Stimulated activated CD4-positive, alpha-beta T cell treated with anti-CD3 and anti-CD28 coated beads, Interleukin-4, amount 100 ng/mL, for 48 hours (primary cell): Measurements from ENCODE around the gene ITFG1.
"Not testable (repeated sequence)": the region's sequence is repeated elsewhere in the genome, so short reads cannot be mapped to it uniquely, and the experiment has no call there.

Source experiments
- DNase-seq, 2 donors: peaks; one replicate each; pipeline ENCODE4 v3.0.0-alpha.2; 2020; ENCODE audit warnings: low read depth in 2 of 2

ITFG1 gene

DNA sequence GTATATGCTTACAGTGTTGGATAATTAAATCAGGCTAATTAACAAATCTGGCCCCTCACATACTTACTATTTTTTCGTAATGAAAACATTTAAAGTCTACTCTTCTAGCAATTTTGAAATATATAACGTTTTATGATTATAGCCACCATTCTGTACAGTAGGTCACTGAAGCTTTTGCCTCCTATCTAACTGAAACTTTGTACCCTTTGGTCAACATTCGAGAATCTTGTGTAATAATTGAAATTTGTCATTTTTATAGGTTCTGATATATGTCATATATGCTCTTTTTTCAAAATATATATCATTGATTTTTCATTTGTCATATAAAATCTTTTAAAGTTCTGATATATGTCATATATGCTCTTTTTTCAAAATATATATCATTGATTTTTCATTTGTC, 12.9 kb upstream of the ITFG1 start:
- no peak for DNase-seq

DNA sequence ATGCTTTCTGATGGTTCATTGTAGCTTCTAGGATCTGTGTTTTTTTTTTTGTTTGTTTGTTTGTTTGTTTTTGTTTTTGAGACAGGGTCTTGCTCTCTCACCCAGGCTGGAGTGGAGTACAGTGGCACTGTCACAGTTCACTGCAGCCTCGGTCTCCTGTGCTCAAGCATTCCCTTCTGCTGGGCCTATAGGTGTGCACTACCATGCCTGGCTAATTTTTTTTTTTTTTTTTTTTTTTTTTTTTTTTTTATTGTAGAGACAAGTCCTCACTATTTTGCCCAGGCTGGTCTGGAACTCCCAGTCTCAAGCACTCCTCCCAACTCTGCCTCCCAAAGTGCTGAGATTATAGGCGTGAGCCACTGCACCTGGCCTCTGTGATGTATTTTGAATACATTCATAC, 12.1 kb upstream of the ITFG1 start:
- DNase-seq = not testable (repeated sequence)

DNA sequence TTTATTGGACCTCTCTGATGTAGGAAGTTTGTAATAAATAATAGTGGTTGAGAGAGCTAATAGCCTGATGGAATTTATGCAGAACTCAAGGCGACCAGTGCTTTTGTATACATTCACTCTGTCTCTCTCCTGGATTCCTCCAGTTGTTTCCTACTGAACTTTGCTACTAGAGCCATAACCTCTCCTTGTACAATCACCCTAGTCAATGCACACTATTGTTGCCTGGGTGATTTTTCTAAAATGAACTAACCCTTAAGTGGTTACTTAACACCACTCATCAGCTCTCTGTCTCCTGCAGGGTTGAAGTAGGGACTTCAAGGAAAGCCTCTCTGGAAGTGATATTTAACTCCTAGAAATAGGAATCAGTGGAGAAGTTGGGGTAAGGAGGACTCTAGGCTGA, 9.9 kb upstream of the ITFG1 start:
- no peak for DNase-seq

DNA sequence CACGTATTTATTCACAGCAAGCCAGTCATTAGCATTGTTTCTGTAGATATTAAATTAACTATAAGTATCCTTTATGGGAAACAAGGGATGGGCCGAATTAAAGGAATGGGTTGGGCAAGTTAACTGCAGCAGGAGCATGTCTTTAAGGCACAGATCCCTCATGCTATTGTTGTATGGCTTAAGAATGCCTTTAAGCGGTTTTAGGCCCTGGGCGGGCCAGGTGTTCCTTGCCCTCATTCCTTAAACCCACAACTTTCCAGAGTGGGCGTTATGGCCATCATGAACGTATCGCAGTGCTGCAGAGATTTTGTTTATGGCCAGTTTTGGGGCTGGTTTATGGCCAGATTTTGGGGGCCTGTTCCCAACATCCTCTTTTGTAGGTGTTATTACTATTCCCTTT, 9.3 kb upstream of the ITFG1 start:
- no peak for DNase-seq

DNA sequence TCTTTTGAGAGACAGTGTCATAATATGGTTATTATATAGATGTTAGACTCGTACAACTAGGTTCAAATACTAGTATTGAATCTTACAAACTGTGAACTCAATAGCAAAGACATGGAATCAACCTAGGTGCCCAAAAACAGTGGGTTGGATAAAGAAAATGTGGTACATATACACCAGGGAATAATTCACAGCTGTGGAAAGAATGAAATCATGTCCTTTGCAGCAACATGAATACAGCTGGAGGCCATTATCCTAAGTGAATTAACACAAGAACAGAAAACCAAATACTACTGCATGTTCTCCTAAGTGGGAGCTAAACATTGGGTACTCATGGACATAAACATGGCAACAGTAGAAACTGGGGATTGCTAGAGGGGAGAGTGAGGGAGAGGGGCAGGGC, 8.4 kb upstream of the ITFG1 start:
- no peak for DNase-seq

DNA sequence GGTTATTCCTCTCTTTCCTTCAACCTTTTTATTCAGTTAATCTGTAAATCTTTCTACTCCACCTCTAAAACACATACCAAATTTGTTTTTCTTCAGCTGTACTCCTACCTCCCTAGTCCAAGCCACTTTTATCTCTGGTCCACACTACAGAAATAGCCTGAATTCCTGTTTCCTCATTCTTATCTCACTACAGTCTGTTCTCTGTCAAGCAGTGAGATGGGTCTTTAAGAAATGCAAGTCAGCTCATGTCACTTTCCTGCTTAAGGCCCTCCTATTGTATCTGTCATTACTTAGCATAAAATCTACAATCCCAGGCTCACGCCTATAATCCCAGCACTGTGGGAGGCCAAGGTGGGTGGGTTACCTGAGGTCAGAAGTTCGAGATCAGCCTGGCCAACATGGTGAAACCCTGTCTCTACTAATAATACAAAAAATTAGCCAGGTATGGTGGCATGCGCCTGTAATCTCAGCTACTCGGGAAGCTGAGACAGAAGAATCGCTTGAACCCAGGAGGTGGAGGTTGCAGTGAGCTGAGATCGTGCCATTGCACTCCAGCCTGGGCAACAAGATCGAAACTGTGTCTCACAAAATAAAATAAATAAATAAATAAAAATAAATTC, 7.3 kb upstream of the ITFG1 start:
- DNase-seq = not testable (repeated sequence)

DNA sequence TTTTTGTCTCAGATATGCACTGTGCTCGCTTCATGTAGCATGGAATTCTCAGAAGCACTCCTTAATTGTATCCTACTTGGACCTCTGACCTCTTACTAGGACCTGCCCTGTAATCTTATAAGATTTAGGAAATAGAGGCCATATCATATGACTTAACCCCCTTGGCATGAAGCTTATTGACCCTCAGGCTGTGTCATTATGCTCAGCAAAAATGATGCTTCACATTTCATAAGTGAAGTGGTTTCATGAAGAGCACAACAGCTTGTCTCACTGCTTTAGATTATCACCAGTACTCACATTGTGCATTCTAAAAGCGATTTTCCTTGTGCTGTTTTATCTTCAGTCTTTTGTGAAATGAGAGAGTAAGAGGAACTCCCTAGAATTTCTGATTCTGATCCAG, 6.6 kb upstream of the ITFG1 start:
- no peak for DNase-seq

DNA sequence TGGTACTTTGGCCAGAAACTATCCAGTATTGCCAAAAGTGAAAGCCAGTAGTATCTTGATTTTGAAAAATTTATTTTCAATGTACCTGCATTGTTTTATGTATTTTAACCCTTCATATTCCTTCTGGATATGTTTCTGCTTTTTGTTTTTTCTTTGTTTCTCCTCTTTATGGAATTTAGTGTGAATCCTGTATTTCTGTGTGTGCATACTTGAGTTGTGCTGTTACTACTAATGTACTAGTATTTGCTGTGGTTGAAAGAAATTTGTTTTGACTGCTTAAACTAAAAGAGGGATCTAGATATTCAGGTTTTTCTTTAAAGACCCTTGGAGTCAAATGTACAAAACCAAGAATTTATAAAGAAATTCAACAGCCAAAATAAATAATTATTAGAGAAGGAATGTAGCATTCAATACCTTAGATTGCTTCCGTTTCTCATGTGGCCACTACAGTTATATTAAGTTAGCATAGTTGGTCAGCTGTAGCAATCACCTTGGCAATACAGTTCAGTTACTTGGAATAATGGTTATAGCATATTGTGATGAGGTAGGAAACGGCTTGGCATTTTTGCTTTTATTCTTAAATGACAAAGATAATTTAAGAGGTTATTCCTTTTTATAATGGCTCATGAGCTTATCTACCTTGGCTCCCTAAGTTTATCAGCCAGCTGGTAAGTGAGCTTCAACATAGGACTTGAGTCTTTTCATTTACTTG, 5.2 kb upstream of the ITFG1 start:
- DNase-seq = no peak

DNA sequence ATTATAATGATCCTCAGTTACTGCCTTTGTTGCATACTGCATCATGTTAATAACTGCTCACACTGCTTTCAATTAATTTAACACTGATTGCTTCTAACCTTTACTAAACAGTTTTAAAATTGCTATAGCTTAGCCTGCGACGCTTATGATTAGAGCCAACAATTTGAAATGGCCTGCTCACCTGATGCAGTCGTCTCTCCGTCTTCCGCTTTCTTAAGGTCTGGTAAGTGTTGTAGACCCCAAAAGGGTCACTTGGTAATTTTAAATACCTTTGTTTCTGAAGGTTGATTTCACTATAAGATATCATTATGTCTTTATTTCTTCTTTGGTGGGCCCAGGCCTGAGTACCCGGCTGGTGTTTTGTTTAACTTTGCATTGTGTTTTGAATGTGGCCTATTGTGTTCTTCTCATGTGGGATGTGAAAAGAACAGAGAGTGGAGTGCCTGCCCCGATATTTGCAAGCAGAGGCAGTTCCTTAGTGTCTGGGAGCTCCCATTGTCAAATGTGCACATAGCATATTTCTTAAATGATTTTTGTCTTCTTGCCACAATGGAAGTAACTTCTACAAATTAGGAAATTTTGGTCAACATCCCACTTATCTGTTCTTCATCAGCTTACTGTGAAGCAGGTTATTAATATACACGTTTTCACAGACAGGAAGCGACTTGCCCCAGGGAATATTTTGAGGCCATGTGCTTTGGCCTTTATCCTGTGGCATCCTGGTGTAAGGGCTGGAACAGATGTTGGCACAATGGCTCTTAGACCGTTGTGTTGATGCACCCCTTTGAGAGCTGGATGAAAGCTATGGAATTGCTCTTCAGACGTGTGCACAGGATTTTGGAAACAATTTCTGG, 3.1 kb upstream of the ITFG1 start:
- DNase-seq = no peak

DNA sequence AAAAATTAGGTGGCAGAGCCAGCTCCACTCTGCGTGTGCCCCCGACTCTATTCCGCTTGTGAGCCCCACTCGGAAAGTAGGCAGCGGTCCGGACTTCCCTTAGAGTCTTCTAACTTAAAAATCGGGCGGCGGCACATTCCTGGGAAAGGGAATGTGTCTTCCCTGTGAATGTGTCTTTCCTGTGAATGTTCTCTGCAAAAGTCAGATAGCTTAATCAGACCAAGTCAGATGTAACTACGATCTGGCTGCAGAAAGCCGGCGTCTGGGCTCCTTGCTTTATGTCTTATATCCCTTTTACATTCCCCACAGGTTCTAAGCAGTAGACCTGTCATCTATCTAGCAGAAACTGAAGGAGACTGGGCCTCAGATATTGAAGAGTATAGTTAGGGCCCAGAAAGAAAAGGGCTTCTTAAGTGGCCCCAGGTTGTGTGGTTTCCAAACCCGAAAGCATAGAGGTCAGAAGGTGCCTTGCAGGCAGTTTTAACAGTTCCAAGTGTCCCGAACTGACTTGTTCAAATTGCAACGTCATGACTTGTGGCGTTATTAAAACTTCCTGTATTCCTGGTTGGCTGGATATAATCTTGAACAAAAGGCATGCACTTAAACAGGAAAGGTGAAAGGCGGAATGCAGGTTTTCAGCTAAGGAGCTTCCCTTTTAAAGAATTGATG, 869 bp upstream of the ITFG1 start:
- peak in 1 of 2 donors; percentile 1 for DNase-seq

DNA sequence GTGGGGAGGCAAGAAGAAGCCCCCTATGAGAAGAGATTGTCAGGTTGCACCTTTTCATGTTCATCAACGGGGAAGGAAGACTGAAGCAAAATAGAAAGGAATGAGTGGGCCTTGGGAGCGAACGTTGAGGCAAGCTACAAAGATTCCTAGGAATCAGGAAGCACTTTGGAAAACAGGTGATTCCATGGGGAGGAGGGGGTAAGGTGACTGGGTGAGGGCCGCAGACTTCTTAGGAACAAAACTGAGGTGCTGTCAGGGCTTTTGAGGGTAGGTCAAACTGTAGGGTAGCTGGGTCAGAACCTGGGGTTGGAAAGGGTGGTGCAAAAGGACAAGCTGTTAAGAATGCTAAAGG, 528 bp downstream of the ITFG1 start:
- DNase-seq = no peak

DNA sequence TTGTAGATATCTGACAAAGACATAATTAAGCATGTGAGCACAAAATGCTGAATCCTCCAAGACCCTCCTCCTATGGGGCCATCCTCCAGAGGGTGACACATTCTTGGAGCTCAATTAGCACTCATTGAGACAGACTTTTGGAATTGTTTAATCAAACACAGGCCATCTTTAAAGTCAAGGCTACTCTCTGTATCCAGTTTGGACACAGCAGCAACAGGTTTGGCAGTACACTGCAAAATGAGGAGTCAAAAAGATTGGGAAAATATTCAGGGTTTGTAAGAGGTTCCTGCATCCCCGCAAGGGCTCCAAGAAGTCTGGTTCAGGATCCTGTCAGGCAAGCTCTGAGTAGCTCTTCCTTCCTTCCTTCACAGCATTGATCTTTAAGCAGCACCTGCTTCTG, 1.3 kb downstream of the ITFG1 start:
- DNase-seq = no peak

DNA sequence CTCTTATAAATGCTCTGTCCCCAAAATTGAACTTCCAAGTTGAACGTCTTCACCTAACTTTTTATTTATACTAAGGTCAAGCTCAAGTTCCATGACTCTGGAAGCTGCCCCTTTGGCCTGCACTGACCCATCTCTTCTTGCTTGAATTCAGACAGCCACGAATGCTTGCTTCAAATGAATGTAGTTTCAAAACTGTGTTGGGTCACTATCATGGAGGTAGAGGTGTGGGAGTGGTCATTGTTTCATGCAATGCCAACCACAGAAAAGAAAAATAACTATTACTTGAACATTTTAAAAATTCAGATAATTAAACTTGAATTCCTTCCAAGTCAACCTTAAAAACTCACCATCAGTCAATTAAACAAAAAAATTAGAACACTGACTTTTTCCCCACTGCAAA, 2.5 kb downstream of the ITFG1 start:
- DNase-seq = no peak

DNA sequence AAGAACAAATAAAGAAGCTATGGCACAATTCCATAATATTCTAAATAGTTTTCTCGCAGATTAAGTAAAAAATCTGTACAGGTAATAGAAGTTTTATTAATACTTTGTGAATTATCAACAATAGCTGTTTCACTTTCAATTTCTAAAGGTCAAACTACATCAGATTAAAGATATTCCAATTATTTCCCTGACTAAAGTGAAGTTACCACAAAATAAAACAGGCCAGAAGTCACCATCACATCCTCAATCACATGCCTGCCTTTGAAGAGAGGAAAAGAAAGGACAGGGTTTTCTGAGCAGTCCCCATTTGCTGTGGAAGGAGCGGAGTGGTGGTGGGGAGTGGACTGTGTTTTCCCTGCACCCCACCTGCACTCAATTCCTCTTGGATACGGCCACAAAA, 11.1 kb downstream of the ITFG1 start:
- no peak for DNase-seq

DNA sequence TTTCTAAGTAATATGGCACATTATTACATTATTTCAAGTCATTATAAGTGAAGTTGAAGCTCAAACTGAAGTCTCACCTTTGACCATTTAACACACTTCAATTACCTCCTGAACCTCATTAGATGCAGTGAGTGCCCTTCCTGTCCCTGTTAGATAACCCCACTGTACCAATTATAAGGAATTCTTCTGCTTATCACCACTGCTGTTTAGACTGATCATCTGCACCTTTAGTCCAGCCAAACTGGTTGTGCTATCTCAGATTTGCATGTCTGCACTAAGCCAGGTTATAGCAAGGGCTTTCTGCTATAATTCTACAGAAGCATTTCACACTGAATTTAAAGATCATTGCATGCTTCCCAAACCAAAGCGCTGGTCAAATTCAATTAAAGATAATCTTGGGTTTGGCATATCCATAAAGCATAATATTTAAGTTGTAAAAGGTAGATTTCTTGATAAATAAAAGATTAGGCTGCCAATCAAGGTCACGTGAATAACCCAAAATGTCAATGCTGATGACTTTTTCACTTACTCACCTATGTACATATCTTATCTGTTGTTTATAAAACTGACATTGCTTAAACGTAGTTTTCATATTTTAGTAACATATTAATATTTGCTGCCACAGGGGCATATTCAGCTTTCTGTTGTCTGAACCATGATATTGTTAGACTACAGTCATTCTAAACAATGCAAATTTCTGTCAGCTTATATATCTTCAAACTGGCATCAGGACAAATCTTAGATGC, 11.9 kb downstream of the ITFG1 start:
- DNase-seq = no peak

DNA sequence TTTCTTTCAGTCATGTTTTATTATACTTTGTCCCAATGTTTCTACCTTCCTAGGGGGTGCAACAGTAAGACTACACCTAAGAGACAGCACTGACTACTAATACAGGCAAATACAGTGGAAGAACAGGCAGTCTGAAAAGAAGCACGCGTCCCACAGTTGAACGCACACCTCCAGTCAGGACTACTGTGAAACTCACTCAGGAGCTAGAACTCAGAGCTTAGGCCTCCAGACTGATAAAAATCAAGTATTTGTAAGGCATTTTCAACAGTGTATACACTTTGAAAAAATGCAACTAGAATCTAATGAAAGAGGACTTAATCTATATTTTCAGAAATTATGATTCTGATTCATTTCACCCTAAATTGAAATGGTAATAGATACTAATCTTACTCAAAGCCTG, 14.4 kb downstream of the ITFG1 start:
- no peak for DNase-seq

DNA sequence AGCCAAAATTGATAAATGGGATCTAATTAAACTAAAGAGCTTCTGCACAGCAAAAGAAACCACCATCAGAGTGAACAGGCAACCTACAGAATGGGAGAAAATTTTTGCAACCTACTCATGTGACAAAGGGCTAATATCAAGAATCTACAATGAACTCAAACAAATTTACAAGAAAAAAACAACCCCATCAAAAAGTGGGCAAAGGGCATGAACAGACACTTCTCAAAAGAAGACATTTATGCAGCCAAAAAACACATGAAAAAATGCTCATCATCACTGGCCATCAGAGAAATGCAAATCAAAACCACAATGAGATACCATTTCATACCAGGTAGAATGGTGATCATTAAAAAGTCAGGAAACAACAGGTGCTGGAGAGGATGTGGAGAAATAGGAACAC, 18.0 kb downstream of the ITFG1 start:
- not testable (repeated sequence) for DNase-seq

DNA sequence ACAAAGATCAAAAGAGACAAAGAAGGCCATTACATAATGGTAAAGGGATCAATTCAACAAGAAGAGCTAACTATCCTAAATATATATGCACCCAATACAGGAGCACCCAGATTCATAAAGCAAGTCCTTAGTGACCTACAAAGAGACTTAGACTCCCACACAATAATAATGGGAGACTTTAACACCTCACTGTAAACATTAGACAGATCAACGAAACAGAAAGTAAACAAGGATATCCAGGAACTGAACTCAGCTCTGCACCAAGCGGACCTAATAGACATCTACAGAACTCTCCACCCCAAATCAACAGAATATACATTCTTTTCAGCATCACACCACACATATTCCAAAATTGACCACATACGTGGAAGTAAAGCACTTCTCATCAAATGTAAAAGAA, 20.8 kb downstream of the ITFG1 start:
- DNase-seq = not testable (repeated sequence)

DNA sequence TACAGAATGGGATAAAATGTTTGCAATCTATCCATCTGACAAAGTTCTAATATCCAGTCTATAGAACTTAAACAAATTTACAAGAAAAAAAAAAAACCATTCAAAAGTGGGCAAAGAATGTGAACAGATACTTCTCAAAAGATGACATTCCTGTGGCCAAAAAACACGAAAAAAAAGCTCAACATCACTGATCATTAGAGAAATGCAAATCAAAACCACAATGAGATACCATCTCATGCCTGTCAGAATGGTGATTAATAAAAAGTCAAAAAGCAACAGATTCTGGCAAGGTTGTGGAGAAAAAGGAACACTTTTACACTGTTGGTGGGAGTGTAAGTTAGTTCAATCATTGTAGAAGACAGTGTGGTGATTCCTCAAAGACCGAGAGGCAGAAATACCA, 26.6 kb downstream of the ITFG1 start:
- not testable (repeated sequence) for DNase-seq

DNA sequence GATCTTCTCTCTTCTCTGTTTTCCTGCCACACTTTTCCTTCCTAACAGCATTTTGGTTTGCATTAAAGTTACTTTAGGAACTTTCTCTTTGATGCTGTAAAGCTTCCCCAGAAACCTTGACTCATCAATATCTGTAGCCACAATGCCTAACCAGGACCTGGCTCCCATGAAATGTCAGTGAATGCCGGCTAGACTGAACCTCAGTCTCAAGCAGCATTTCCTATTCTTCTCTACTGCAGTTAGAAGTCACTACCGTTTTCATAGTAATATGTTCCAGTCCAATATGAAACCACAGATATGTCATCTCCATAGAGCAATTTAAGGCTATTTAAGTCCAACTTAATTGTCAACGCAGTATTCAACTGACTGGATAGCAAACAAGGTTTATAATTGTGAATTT, 28.9 kb downstream of the ITFG1 start:
- DNase-seq = no peak

DNA sequence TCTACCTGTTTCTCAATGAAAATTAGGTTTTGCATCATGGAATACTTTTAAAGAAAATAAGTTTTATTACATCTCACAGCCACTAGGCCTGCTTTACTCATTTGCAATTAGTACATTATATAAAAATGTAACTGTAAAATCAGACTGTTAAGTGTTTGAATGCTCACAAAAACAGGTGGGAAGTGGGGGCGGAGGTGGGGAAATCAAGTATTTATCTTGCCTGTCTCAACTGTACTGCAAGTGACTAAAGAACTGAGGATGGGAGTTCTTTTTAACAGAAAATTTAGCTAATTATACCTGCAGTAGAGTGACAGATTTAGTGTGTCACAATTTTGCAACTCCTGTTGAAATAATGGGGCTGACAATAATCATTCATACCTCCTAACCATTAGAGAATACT, 34.1 kb downstream of the ITFG1 start:
- DNase-seq = no peak

DNA sequence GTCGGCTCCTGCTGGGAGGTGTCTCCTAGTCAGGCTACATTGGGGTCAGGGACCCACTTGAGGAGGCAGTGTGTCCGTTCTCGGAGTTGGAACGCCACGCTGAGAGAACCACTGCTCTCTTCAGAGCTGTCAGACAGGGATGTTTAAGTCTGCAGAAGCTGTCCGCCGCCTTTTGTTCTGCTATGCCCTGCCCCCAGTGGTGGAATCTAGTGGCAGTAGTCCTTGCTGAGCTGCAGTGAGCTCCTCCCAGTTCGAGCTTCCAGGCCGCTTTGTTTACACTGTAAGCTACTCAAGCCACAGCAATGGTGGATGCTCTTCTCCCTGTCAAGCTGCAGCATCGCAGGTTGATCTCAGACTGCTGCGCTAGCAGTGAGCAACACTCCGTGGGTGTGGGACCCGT, 36.0 kb downstream of the ITFG1 start:
- DNase-seq = no peak
